Measurements from ENCODE around the gene CERS6.

CERS6 gene

GRCh38 chr2:168694173-168694572 lies 238.1 kb downstream of the CERS6 start:
- DNase-seq (ENCODE audit: low spot score) = no peak
- in situ Hi-C loops (cut with MboI; ENCODE audit: low pct_unique_long_range_greater_than_20kb, low sequenced_read_pairs, unreplicated experiment) = no loop called here
- no peak for TF ChIP-seq CTCF (IDR thresholded peaks at IDR 0.05; ENCODE audit: extremely low read depth, insufficient read depth, missing control alignments)

GRCh38 chr2:168694866-168695265 lies 238.8 kb downstream of the CERS6 start:
- no peak for TF ChIP-seq CTCF (IDR thresholded peaks at IDR 0.05; ENCODE audit: extremely low read depth, insufficient read depth, missing control alignments)
- in situ Hi-C loops (cut with MboI; ENCODE audit: low pct_unique_long_range_greater_than_20kb, low sequenced_read_pairs, unreplicated experiment) = no loop called here
- no peak for DNase-seq (ENCODE audit: low spot score)

- in situ Hi-C loops (cut with MboI; ENCODE audit: low pct_unique_long_range_greater_than_20kb, low sequenced_read_pairs, unreplicated experiment) = no loop called here
These were observed 241.6 kb downstream of the CERS6 start for GRCh38 chr2:168697668-168698121.

GRCh38 chr2:168698969-168699368 lies 242.9 kb downstream of the CERS6 start:
- DNase-seq (ENCODE audit: low spot score) = no peak
- TF ChIP-seq CTCF (IDR thresholded peaks at IDR 0.05; ENCODE audit: extremely low read depth, insufficient read depth, missing control alignments) = no peak

More at GRCh38 chr2:168697668-168698121, 241.6 kb downstream of the CERS6 start:
- no peak for TF ChIP-seq CTCF (IDR thresholded peaks at IDR 0.05; ENCODE audit: extremely low read depth, insufficient read depth, missing control alignments)
- DNase-seq (ENCODE audit: low spot score) = no peak

GRCh38 chr2:168699844-168700417 lies 243.9 kb downstream of the CERS6 start:
- no peak for DNase-seq (ENCODE audit: low spot score)
- in situ Hi-C loops (cut with MboI; ENCODE audit: low pct_unique_long_range_greater_than_20kb, low sequenced_read_pairs, unreplicated experiment) = loop anchor here (10.0 kb wide), 1 partner anchor 355 kb away; no protein-coding TSS in a partner anchor
- no peak for TF ChIP-seq CTCF (IDR thresholded peaks at IDR 0.05; ENCODE audit: extremely low read depth, insufficient read depth, missing control alignments)

More at GRCh38 chr2:168698969-168699368, 242.9 kb downstream of the CERS6 start:
- in situ Hi-C loops (cut with MboI; ENCODE audit: low pct_unique_long_range_greater_than_20kb, low sequenced_read_pairs, unreplicated experiment) = no loop called here

- TF ChIP-seq CTCF (IDR thresholded peaks at IDR 0.05; ENCODE audit: extremely low read depth, insufficient read depth, missing control alignments) = no peak
- DNase-seq (ENCODE audit: low spot score) = no peak
- in situ Hi-C loops (cut with MboI; ENCODE audit: low pct_unique_long_range_greater_than_20kb, low sequenced_read_pairs, unreplicated experiment) = loop anchor here (10.0 kb wide), 1 partner anchor 356 kb away; no protein-coding TSS in a partner anchor
These were observed 244.7 kb downstream of the CERS6 start for GRCh38 chr2:168700615-168701245.
